Activated CD8-positive, alpha-beta memory T cell treated with anti-CD3 and anti-CD28 coated beads, Interleukin-2, amount 50 U/mL, for 48 hours (primary cell): ENCODE measurements around the gene MIB2.
"Not testable (repeated sequence)": the region's sequence is repeated elsewhere in the genome, so short reads cannot be mapped to it uniquely, and the experiment has no call there.

ENCODE experiments used
- DNase-seq: peaks from one replicate; pipeline ENCODE4 v3.0.0-alpha.2; 2020

MIB2 gene

GRCh38 chr1:1628754-1629429 lies 13.6 kb downstream of the MIB2 start:
- peak; percentile 77 for DNase-seq

GRCh38 chr1:1629430-1630190 lies 14.3 kb downstream of the MIB2 start:
- DNase-seq, result peak; percentile 77

GRCh38 chr1:1630191-1630964 lies 15.1 kb downstream of the MIB2 start:
- peak; percentile 94 for DNase-seq

- peak; percentile 69 for DNase-seq
These were observed 15.9 kb downstream of the MIB2 start for GRCh38 chr1:1630965-1631781.

GRCh38 chr1:1631782-1632420 lies 16.6 kb downstream of the MIB2 start, which contains the start of gene MMP23B:
MMP23B (plus strand) TSS chr1:1632173; CDS start chr1:1632219, 46 bp downstream.
- peak; percentile 57 for DNase-seq

- DNase-seq, result not testable (repeated sequence)
These were observed 18.1 kb downstream of the MIB2 start for GRCh38 chr1:1633409-1633808.

GRCh38 chr1:1634613-1635012 lies 19.3 kb downstream of the MIB2 start:
- peak; percentile 58 for DNase-seq

GRCh38 chr1:1636621-1637478 lies 21.6 kb downstream of the MIB2 start:
- DNase-seq, result not testable (repeated sequence)

GRCh38 chr1:1637479-1637875 lies 22.2 kb downstream of the MIB2 start:
- not testable (repeated sequence) for DNase-seq

GRCh38 chr1:1638528-1638927 lies 23.2 kb downstream of the MIB2 start:
- not testable (repeated sequence) for DNase-seq

- not testable (repeated sequence) for DNase-seq
These were observed 24.1 kb downstream of the MIB2 start for GRCh38 chr1:1639368-1639767.

GRCh38 chr1:1640081-1640480 lies 24.8 kb downstream of the MIB2 start:
- DNase-seq, result not testable (repeated sequence)

GRCh38 chr1:1640711-1641461 lies 25.6 kb downstream of the MIB2 start:
- DNase-seq, result not testable (repeated sequence)

- DNase-seq, result not testable (repeated sequence)
These were observed 31.0 kb downstream of the MIB2 start for GRCh38 chr1:1646326-1646725.

GRCh38 chr1:1647567-1648241 lies 32.4 kb downstream of the MIB2 start:
- DNase-seq, result not testable (repeated sequence)

GRCh38 chr1:1648265-1648664 lies 33.0 kb downstream of the MIB2 start:
- peak; percentile 47 for DNase-seq

GRCh38 chr1:1658583-1659549 lies 43.6 kb downstream of the MIB2 start, which contains the start of gene CDK11B:
CDK11B (minus strand) TSS chr1:1659004; CDS start chr1:1657485, 1,519 bp downstream.
- peak; percentile 99 for DNase-seq

- DNase-seq, result not testable (repeated sequence)
These were observed 47.1 kb downstream of the MIB2 start for GRCh38 chr1:1662392-1662791.
